HK-2 (cell line): Measurements from ENCODE around the gene BACE2.
"Not testable (repeated sequence)": the region's sequence is repeated elsewhere in the genome, so short reads cannot be mapped to it uniquely, and the experiment has no call there.

ENCODE experiments used
- DNase-seq: peaks from one replicate; pipeline ENCODE4 v3.0.0-alpha.2; 2018; ENCODE audit not compliant: unreplicated experiment

BACE2 gene

DNA sequence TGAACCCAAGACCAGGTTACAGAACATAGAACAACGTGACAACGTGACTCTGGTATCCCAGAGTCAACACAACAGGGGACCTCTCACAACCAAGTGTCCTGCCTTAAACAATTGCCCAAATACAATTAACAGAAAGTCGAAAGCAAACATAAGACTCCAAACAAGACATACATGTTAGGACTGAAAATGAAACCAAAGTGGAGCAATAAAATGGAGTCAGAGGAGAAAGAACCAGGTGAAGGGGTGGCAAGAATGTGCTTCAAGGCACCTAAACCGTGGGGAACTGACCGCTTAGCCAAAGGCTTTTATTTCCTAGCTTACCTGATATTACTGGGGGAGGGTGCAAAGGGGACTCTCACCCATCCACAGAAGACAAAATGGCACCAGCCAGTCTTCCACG, 17.8 kb downstream of the BACE2 start:
- no peak for DNase-seq

GRCh38 chr21:41186755-41187536, 19.0 kb downstream of the BACE2 start:
- DNase-seq: no peak

- no peak for DNase-seq
Measured at GRCh38 chr21:41187537-41188025, 19.6 kb downstream of the BACE2 start.

DNA sequence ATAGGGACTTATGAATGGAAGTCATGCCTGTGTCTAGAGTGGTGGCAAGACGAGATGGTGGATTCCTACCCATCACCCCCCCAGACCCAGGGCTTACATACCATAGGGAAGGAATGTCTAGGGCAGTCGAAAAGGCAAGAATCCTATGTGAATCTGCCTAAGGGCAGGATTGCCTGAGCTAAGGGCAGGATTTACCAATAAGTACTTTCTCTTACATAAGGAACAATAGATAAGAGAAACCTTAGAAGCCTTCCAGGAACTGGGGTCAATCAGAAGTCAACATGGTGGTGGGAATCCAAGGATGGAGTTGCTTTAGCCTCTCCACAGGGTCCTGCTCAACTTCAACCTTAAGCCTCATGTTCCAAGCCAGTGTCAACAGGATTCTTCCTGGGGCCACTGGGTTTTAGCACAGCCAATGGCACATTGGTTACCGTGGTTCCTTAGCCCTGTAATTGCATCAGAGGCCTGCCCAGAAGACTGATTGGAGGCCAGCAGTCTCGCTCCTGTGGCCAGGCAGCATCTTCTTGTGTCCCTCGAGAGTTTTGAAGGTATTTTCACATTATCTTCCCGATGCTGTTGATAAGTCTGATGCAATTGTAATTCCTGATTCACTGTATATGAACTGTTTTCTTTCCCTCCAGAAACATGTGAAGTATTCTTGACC, 20.7 kb downstream of the BACE2 start:
- DNase-seq: no peak

GRCh38 chr21:41189150-41189745, 21.3 kb downstream of the BACE2 start:
- DNase-seq: no peak

DNA sequence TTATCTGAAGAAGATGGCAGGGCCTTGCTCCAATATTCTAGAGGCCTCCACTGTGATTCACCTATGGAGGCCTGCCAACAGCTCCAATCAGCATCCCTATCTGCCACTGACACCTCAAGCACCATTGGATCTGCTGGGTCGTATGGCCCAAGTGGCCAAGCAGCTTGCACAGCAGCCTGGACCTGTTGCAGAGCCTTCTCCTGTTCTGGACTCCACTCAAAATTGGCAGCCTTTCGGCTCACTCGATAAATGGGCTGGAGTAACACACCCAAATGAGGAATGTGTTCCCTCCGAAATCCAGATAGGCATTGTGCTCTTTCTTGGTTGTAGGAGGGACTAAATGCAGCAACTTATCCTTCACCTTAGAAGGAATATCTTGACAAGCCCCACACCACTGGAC, 24.6 kb downstream of the BACE2 start:
- not testable (repeated sequence) for DNase-seq

DNA sequence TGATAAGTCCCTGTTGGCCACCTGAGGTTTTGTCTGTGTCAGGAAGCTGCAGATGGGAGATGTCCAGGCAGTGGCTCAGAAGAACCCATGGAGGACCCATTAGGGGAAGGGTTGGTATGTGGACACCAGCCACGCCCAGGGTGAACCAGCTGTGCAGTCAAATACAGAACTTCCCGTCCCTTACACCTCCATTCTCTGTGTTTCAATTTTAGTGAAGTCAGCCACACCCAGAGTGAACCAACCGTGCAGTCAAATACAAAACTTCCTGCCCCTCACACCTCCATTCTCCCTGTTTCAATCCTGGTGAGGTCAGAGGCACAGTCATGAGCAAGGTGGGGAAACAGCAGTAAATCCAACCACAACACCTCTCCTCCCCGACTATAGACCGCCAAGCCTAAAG, 27.4 kb downstream of the BACE2 start:
- DNase-seq: no peak

DNA sequence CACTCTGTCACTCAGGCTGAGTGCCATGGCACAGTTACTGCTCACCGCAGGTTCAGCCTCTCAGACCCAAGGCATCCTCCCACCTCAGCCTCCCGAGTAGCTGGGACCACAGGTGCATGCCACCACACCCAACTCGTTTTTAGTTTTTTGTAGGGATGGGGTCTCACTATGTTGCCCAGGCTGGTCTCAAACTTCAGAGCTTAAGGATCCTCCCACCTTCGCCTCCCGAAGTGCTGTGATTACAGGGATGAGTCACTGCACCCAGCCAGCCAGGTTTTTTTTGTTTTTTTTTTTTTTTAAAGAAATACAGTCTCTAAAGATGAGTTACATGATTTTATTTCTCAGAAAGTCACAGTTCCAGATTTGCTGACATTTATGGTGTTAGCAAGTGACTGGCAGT, 29.0 kb downstream of the BACE2 start:
- DNase-seq: no peak

DNA sequence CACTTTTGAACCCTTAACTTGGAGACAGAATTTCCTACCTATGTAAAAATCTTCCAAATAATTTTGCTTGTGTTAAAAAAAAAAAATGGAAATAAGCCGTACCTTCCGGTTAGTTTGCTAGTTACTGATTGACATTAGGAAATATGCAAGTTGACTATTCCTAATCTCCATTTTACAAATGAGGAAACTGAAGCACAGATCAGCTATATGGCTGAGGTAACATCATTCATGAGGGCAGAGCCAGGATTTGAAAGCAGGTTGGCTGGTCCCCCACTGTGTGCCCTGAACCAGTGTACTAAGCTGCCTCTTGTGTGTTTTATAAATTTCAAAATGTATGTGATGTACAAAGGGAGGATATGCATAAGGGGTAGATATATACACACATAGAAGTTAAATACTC, 29.6 kb downstream of the BACE2 start:
- DNase-seq: no peak

GRCh38 chr21:41198647-41199046, 30.7 kb downstream of the BACE2 start:
- DNase-seq: not testable (repeated sequence)

DNA sequence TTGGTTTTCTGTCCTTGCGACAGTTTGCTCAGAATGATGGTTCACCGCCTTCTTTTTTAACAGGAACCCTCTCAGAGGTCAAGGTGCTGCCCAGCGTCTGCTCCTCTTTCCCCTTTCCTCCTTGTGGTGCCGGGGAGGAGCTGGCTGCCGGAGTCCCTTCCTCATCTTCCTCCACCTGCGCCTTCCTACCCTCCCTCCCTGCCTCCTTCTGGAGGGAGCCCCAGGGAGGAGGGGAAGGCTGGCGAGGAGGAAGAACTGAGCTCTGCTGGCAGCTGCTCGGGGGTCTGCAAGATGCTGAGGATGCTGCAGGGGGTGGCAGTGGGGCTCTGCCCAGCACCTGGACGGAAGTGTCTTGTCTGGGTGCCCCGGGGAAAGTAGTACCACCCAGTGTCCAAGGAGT, 31.2 kb downstream of the BACE2 start:
- DNase-seq: no peak

GRCh38 chr21:41199588-41199987, 31.6 kb downstream of the BACE2 start:
- DNase-seq: no peak

- DNase-seq: no peak
Measured at GRCh38 chr21:41201385-41201784, 33.4 kb downstream of the BACE2 start.

DNA sequence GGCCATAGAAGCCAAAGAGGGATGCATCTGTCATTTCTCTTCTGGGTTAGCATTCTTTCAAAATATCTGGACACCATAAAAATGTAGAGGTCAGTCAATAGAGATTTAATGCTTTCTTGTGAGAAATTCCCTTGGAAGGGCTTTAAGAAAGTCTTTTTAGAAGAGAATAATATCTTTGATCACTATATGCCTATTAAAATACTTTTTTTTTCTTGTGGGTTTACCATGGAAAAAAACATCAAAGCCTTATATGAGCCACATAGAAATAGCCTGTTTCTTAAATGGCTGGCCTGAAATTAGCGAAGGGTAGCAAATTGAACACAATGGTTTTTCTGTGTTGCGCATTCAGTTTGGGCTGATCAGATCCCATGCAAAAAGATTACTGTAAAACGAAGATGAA, 36.8 kb downstream of the BACE2 start:
- DNase-seq: no peak

GRCh38 chr21:41207401-41208375, 39.7 kb downstream of the BACE2 start:
- DNase-seq: peak; percentile 10

- no peak for DNase-seq
Measured at GRCh38 chr21:41208376-41208763, 40.4 kb downstream of the BACE2 start.

DNA sequence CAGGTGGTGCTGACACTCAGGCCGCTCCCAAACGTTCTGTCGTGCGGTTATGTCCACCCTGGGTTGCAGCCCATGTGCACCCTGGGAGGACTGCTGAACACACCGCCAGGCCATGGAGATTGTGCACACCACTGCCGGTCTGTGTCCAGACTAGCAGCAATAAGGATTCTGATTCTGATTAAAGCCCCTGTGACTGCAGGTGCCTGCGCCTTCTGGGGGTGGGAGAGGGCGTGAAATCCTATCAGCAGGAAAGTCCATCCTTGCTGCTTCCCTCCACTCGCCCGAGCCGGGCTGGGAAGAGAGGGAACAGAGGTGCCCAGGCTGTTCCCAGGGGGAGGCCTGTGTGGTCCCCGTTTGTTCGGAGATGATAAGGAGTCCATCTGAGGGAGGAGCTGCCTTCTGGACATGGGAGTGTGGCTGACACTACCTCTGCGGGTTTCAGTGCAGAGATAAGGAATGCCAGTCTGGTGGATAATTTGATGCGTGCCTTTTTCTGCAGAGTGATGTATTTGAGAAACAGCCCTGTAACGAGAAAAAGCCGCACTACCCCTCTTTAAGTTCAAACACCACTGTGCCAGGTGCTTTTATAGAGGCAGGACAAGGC, 41.2 kb downstream of the BACE2 start:
- no peak for DNase-seq

GRCh38 chr21:41210426-41211059, 42.6 kb downstream of the BACE2 start:
- no peak for DNase-seq

DNA sequence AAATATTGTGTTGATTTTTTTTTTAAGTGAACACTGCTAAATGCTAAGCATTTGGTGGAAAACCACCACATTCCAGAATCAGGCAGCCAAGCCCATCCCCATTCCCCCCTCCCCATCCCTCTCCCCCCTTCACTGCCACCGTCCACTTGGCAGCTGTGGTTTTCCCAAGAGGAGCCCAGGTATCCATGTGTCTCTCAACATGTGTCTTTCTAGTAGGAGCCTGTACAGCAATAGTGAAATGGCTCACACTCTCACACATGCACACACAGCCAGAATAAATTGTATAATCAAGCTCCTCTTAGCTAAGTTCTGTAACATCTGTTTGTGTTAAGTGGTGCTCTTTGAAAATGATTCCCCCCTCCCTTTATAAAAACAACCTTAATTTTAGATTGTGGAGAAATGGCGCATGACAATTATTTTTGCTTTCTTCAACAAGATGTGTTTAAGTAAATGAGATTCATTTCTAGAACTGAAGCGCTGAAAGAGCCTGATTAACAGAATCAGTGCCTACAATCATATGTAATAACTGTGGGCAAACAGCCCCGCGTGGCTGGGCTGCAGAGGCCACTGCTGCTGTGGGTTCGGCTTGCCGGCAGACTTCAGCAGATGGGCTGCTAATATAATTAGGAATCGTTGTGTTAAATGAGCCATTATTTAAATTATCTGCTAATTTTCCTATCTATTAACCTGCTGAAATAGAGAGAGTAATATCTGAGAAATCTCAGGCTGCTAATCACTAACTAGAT, 43.3 kb downstream of the BACE2 start:
- DNase-seq: no peak

DNA sequence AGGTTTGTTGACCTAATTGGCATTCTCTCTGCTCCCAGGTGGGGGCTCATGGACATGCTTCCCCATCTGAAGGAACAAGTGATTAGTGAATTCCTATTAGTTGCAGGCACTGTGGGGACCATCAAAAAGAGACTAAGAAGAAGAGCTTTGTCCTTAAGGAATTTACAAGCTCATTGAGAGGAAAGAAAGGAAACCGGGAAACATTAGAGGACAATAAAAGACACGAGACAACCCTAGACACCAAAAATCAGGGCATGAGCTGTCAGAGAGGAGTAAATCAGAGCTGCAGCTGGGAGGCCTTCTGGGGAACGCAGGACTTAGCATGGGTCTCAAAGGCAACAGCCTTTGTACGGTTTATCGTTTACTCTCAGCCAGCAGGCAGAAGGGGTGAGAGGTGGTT, 45.1 kb downstream of the BACE2 start:
- no peak for DNase-seq
